OCI-LY7 (cell line): ENCODE measurements around the gene ADGRF3. TPM values are rescaled to one million over a fixed set of nuclear protein-coding genes. Genes with fewer than 3 reads are reported as not detected.

Experiments
- BruUV-seq: library from RNA; stranded (reverse); fragments of 400-500 nt; replicated peaks from 2 replicates; lab custom pipeline; 2021; lab: Mats Ljungman, UMichigan
- CTCF ChIA-PET: fragments of 300-600 bp; sonication (Branson Sonifier 250); formaldehyde crosslinking; loops from one replicate; lab custom pipeline; 2022; ENCODE audit warnings: antibody characterized with exemption; ENCODE audit not compliant: unreplicated experiment; lab: Charles Lee
- POLR2A ChIA-PET: fragments of 300-600 bp; sonication (Branson Sonifier 250); formaldehyde crosslinking; loops from one replicate; lab custom pipeline; 2022; ENCODE audit warnings: antibody characterized with exemption; lab: Charles Lee
- DNase-seq: peaks from one replicate; pipeline ENCODE4 v3.0.0-alpha.2; 2015; ENCODE audit warnings: low spot score
- H2AFZ ChIP-seq: fragments of 200-600 bp; sonication (generic), shearing (Covaris generic); 2 replicates; pipeline ENCODE4 v1.6.1; 2014; ENCODE audit warnings: mild to moderate bottlenecking, antibody characterized with exemption, low read length, moderate library complexity
- H3K27ac ChIP-seq: fragments of 200-600 bp; sonication (generic); 2 replicates; pipeline ENCODE4 v1.5.1; 2014; ENCODE audit warnings: mixed run types, low read depth, mild to moderate bottlenecking, moderate library complexity, low read length, inconsistent platforms; ENCODE audit not compliant: poor library complexity, severe bottlenecking
- H3K36me3 ChIP-seq: fragments of 200-600 bp; sonication (generic); 2 replicates; pipeline ENCODE4 v1.6.1; 2014; ENCODE audit warnings: mild to moderate bottlenecking, antibody characterized with exemption, low read length, moderate library complexity, mixed read lengths; ENCODE audit not compliant: insufficient read depth
- H3K4me1 ChIP-seq: fragments of 200-600 bp; sonication (generic); 2 replicates; pipeline ENCODE4 v1.5.1; 2014; ENCODE audit warnings: mild to moderate bottlenecking, low read length; ENCODE audit not compliant: insufficient read depth, poor library complexity, severe bottlenecking
- H3K4me2 ChIP-seq: fragments of 200-600 bp; sonication (generic); 2 replicates; pipeline ENCODE4 v1.6.1; 2014; ENCODE audit warnings: mild to moderate bottlenecking, low read length
- H3K4me3 ChIP-seq: fragments of 200-600 bp; sonication (generic); 2 replicates; pipeline ENCODE4 v1.5.1; 2014; ENCODE audit warnings: mild to moderate bottlenecking, low read depth, low read length; ENCODE audit not compliant: poor library complexity, severe bottlenecking
- H3K79me2 ChIP-seq: fragments of 200-600 bp; sonication (generic); 2 replicates; pipeline ENCODE4 v1.6.1; 2016; ENCODE audit warnings: low read depth, mild to moderate bottlenecking, low read length, moderate library complexity, mixed read lengths; ENCODE audit not compliant: insufficient read depth
- H3K9me2 ChIP-seq: fragments of 200-600 bp; sonication (generic); 2 replicates; pipeline ENCODE4 v1.6.1; 2016; ENCODE audit warnings: mild to moderate bottlenecking, low read length, mixed read lengths; ENCODE audit not compliant: insufficient read depth
- H3K9me3 ChIP-seq: fragments of 200-600 bp; sonication (generic); 2 replicates; pipeline ENCODE4 v1.6.1; 2014; ENCODE audit warnings: mild to moderate bottlenecking, mixed run types, low read length, mixed read lengths
- H4K20me1 ChIP-seq: fragments of 200-600 bp; sonication (generic); 2 replicates; pipeline ENCODE4 v1.6.1; 2014; ENCODE audit warnings: mild to moderate bottlenecking, antibody characterized with exemption, low read length, moderate library complexity, mixed read lengths; ENCODE audit not compliant: insufficient read depth
- CTCF ChIP-seq: fragments of 200-600 bp; sonication (generic); conservative IDR thresholded peaks from 2 replicates; pipeline ENCODE4 v1.5.1; 2014; ENCODE audit warnings: mild to moderate bottlenecking, antibody characterized with exemption, low read length, moderate library complexity, mixed read lengths
- EZH2phosphoT487 ChIP-seq: fragments of 200-600 bp; sonication (generic); IDR thresholded peaks from 2 replicates; pipeline ENCODE4 v1.6.1; 2018; ENCODE audit warnings: low read depth, borderline replicate concordance, mild to moderate bottlenecking, mixed run types, antibody characterized with exemption, low read length, moderate library complexity, mixed read lengths
- intact Hi-C: fragments of 100-400 bp; cut with micrococcal nuclease; formaldehyde crosslinking; loops from one replicate; pipeline ENCODE4 v1.10.0; 2022; ENCODE audit not compliant: unreplicated experiment
- total RNA-seq, 2 experiments: library from RNA; depleted of rRNA in 1 of 2; stranded (reverse); fragments of >200 nt in 1 of 2; shearing (Covaris generic) in 1 of 2; gene quantifications; 2 replicates each; pipeline ENCODE4 v1.2.3, GENCODE V29; 2014 to 2022

The ADGRF3 gene
- total RNA-seq, 2 experiments from 2014 or later, result 3.8 to 4.7 TPM

GRCh38 chr2:26298638-26299393 is 47.8 kb downstream of the ADGRF3 start:
- no TSS peak for BruUV-seq
- peaks cover 8% of the 10 kb centered on the region for H3K4me1 ChIP-seq
- no peaks in the 10 kb centered on the region for H3K9me3 ChIP-seq
- CTCF ChIA-PET, result no interaction called here
- no peak overlapping the region for H3K27ac ChIP-seq
- H2AFZ ChIP-seq, result peak overlapping the region; percentile 75; the same call in 1 of the 2 replicates
- POLR2A ChIA-PET, result interaction anchor here (1.2 kb wide), 1 partner anchor 56 kb away, joined by 3 read pairs; no protein-coding TSS in a partner anchor
- no peaks in the 10 kb centered on the region for H4K20me1 ChIP-seq
- H3K4me3 ChIP-seq, result peak overlapping the region; percentile 23
- H3K4me2 ChIP-seq, result peak overlapping the region; percentile 64; the same call in 1 of the 2 replicates
- no peaks in the 10 kb centered on the region for H3K9me2 ChIP-seq
- no peak for DNase-seq
- intact Hi-C loops, result no loop called here
- H3K79me2 ChIP-seq, result no peaks in the 10 kb centered on the region
- TF ChIP-seq CTCF, result no peak
- no peak for TF ChIP-seq EZH2phosphoT487
- H3K36me3 ChIP-seq, result no peaks in the 10 kb centered on the region

GRCh38 chr2:26298286-26298637 is 48.3 kb downstream of the ADGRF3 start:
- no TSS peak for BruUV-seq
- ChIA-PET POLR2A (interaction anchor here (0.6 to 1.2 kb wide), 3 partner anchors 8 to 472 kb away, joined by 3 to 4 read pairs (median 3); no protein-coding TSS in a partner anchor), CTCF (no interaction called here)
- no peaks in the 10 kb centered on the region for H3K9me2 ChIP-seq
- intact Hi-C loops, result no loop called here
- DNase-seq, result no peak
- H3K36me3 ChIP-seq, result no peaks in the 10 kb centered on the region
- no peaks in the 10 kb centered on the region for H3K9me3 ChIP-seq
- no peak overlapping the region for H3K4me3 ChIP-seq
- H3K4me2 ChIP-seq, result no peak overlapping the region
- H3K4me1 ChIP-seq, result peaks cover 8% of the 10 kb centered on the region
- no peak overlapping the region for H3K27ac ChIP-seq
- TF ChIP-seq CTCF, result no peak
- no peak for TF ChIP-seq EZH2phosphoT487
- H4K20me1 ChIP-seq, result no peaks in the 10 kb centered on the region
- no peaks in the 10 kb centered on the region for H3K79me2 ChIP-seq
- no peak overlapping the region for H2AFZ ChIP-seq

- POLR2A ChIA-PET, result no interaction called here
Observed at GRCh38 chr2:26297061-26297460, 49.5 kb downstream of the ADGRF3 start.

More at GRCh38 chr2:26297061-26297460, 49.5 kb downstream of the ADGRF3 start:
- no peaks in the 10 kb centered on the region for H3K79me2 ChIP-seq
- H3K36me3 ChIP-seq, result no peaks in the 10 kb centered on the region
- no peaks in the 10 kb centered on the region for H4K20me1 ChIP-seq
- H3K4me1 ChIP-seq, result peaks cover 8% of the 10 kb centered on the region
- DNase-seq, result no peak
- no peaks in the 10 kb centered on the region for H3K9me3 ChIP-seq
- H3K9me2 ChIP-seq, result no peaks in the 10 kb centered on the region
- no peak overlapping the region for H3K27ac ChIP-seq
- no TSS peak for BruUV-seq
- H2AFZ ChIP-seq, result no peak overlapping the region
- no peak overlapping the region for H3K4me3 ChIP-seq
- intact Hi-C loops, result no loop called here
- TF ChIP-seq EZH2phosphoT487 (no peak), CTCF (no peak)
- CTCF ChIA-PET, result no interaction called here
- H3K4me2 ChIP-seq, result no peak overlapping the region
